Measurements from ENCODE around the gene FLAD1. TPM values are rescaled to one million over a fixed set of nuclear protein-coding genes. Genes with fewer than 3 reads are reported as not detected.

The FLAD1 gene
- total and polyA plus RNA-seq, 2 of the 8 experiments (the other 6 are each of a cell fraction or from before 2014, with no cell fraction given) = 104 to 143 TPM

DNA sequence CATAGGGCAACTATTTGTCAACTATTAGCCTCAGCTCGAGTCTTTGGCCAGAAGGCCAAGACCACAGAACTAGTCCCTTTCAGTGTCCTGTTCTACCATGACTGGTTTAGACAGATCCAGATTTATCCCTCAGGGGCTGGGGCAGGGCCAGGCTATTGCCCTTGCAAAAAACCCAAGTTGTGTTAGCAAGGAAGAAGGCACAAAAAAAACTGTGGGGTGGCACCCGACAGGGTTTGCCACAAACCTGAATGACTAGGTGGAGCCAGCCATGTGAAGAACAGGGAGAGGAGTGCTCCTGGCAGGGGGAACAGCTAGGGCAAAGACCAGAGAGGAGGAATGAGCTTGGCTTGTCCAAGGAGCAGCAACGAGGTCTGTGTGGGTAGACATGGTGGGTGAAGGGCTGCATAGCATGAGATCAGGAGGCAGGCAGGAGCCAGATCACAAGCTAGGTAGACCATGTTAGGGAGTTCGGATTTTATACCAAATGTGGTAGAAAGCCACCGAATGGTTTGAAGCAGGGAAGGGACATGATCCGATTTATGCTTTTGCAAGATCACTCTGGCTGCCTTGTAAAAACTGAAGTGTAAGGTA is 54.8 kb downstream of the FLAD1 start:
- Histone ChIP-seq H3K4me1 (replicated peaks in 1 of 4; ENCODE audit: control insufficient read depth in 3 of 4, insufficient read depth in 4 of 4, low read length in 3 of 4) (no peaks in the 10 kb centered on the region), H3K79me2 (ENCODE audit: control insufficient read depth in 1 of 2, insufficient read depth in 2 of 2, low read length in 2 of 2) (no peaks in the 10 kb centered on the region), H3K27ac (ENCODE audit: low read depth, low read length) (no peak overlapping the region), H3K56ac (replicated peaks; ENCODE audit: insufficient read length, low read depth, low read length) (no peak overlapping the region), H4K91ac (replicated peaks; ENCODE audit: insufficient read length, low read length) (no peak overlapping the region), H4K5ac (ENCODE audit: insufficient read length, low read depth, low read length) (no peak overlapping the region), H3K23ac (ENCODE audit: insufficient read length) (no peak overlapping the region), H3K4me2 (ENCODE audit: insufficient read depth in 1 of 2, low read depth in 2 of 2, low read length in 2 of 2) (no peak overlapping the region), H2BK15ac (ENCODE audit: low read length) (no peak overlapping the region), H3K79me1 (ENCODE audit: low read depth, low read length) (no peaks in the 10 kb centered on the region), H3K36me3 (ENCODE audit: control insufficient read depth in 2 of 4, insufficient read depth in 4 of 4, low read length in 3 of 4) (no peaks in the 10 kb centered on the region), H2BK5ac (ENCODE audit: low read depth, low read length) (no peak overlapping the region), H2AFZ (ENCODE audit: low read length) (no peak overlapping the region), H3K27me3 (replicated peaks in 1 of 4; ENCODE audit: control insufficient read depth in 3 of 4, extremely low read depth in 1 of 4, insufficient read depth in 3 of 4, low read length in 3 of 4) (peaks cover 0 to 2% (median 0%) of the 10 kb centered on the region in 4 experiments; a peak in 3 of 7 replicates), H3K9me3 (ENCODE audit: insufficient read depth in 2 of 2, low read depth in 1 of 2, low read length in 1 of 2) (no peaks in the 10 kb centered on the region), H2BK12ac (ENCODE audit: low read depth, low read length) (no peak overlapping the region), H3K4ac (replicated peaks; ENCODE audit: insufficient read length, low read depth, low read length) (no peak overlapping the region), H4K20me1 (replicated peaks in 1 of 2; ENCODE audit: control insufficient read depth in 1 of 2, insufficient read depth in 2 of 2, low read length in 2 of 2) (no peaks in the 10 kb centered on the region), H3K4me3 (ENCODE audit: extremely low read depth in 1 of 4, insufficient read depth in 2 of 4, low read depth in 3 of 4, low read length in 4 of 4) (no peak overlapping the region), H2AK5ac (ENCODE audit: low read depth, low read length) (no peak overlapping the region), H4K8ac (ENCODE audit: extremely low read depth, insufficient read depth, low read length) (no peak overlapping the region), H2BK120ac (replicated peaks; ENCODE audit: low read depth, low read length) (no peak overlapping the region), H3K9ac (replicated peaks in 1 of 4; ENCODE audit: extremely low read depth in 1 of 4, low read depth in 3 of 4, low read length in 3 of 4) (no peak overlapping the region), H3K14ac (ENCODE audit: insufficient read length) (no peak overlapping the region), H3K23me2 (ENCODE audit: low read depth, low read length) (no peaks in the 10 kb centered on the region), H3K18ac (ENCODE audit: extremely low read depth, low read length) (no peak overlapping the region), H2BK20ac (ENCODE audit: low read length) (no peak overlapping the region)
- WGBS, 2 experiments (ENCODE audit: extremely low coverage in 1 of 2, insufficient coverage in 1 of 2, insufficient read length in 1 of 2, insufficient replicate concordance in 2 of 2, low coverage in 1 of 2, low lambda C conversion rate in 2 of 2, missing lambda C conversion rate in 1 of 2) = 85% methylated on average over 6 of the region's 6 CpGs; no CpG with 5 or more reads in 1 of the 2 experiments
- DNase-seq (ENCODE audit: low read depth in 1 of 2, low spot score in 2 of 2) = no peak
- ChIA-PET POLR2A (ENCODE audit: partially characterized antibody) (interaction anchor here (0.8 to 8.8 kb wide), 5 partner anchors 13 to 44 kb away, joined by 3 to 60 read pairs (median 3); partner anchors contain the start of gene ADAM15), CTCF (ENCODE audit: partially characterized antibody) (interaction anchor here (0.7 to 32.4 kb wide), 9 partner anchors 23 to 244 kb away, joined by 3 to 907 read pairs (median 4); partner anchors contain the start of genes ADAM15, EFNA3, EFNA4 and LENEP)
- FAIRE-seq = no peak
- TF ChIP-seq RBBP5 (IDR thresholded peaks at IDR 0.05; ENCODE audit: borderline replicate concordance, low read depth, low read length) (no peak), ASH2L (IDR thresholded peaks at IDR 0.05; ENCODE audit: low read length) (no peak), POLR2AphosphoS5 (IDR thresholded peaks at IDR 0.05; ENCODE audit: low read depth, low read length) (no peak), RAD21 (IDR thresholded peaks at IDR 0.05 in 1 of 2, conservative IDR thresholded peaks at IDR 0.05 in 1 of 2; ENCODE audit: low read depth in 2 of 2, low read length in 2 of 2) (no peak), GABPA (IDR thresholded peaks at IDR 0.05; ENCODE audit: borderline replicate concordance, insufficient read depth, low read length) (no peak), KDM4A (IDR thresholded peaks at IDR 0.05; ENCODE audit: low read depth, low read length, severe bottlenecking) (no peak), BACH1 (IDR thresholded peaks at IDR 0.05; ENCODE audit: low read length) (no peak)
- TF ChIP-seq, protein P1, sequence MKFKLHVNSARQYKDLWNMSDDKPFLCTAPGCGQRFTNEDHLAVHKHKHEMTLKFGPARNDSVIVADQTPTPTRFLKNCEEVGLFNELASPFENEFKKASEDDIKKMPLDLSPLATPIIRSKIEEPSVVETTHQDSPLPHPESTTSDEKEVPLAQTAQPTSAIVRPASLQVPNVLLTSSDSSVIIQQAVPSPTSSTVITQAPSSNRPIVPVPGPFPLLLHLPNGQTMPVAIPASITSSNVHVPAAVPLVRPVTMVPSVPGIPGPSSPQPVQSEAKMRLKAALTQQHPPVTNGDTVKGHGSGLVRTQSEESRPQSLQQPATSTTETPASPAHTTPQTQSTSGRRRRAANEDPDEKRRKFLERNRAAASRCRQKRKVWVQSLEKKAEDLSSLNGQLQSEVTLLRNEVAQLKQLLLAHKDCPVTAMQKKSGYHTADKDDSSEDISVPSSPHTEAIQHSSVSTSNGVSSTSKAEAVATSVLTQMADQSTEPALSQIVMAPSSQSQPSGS (IDR thresholded peaks at IDR 0.05; ENCODE audit: low read length) = no peak

Measured in H1 (cell line).